ENCODE measurements around the gene ANKRD39.
"Not testable (repeated sequence)": the region's sequence is repeated elsewhere in the genome, so short reads cannot be mapped to it uniquely, and the experiment has no call there.

Gene ANKRD39

GRCh38 chr2:96870626-96871255 lies 12.9 kb upstream of the ANKRD39 start:
- peak; percentile 40 to 54 for DNase-seq (ENCODE audit: low read depth in 2 of 2)

GRCh38 chr2:96869822-96870625 lies 12.2 kb upstream of the ANKRD39 start, which contains the start of gene SEMA4C:
Gene SEMA4C, minus strand, starts transcription at chr2:96870080. Its CDS starts 2,194 bp downstream, at chr2:96867886.
- peak; percentile 30 to 43 for DNase-seq (ENCODE audit: low read depth in 2 of 2)

GRCh38 chr2:96869281-96869821 lies 11.5 kb upstream of the ANKRD39 start:
- no peak for DNase-seq (ENCODE audit: low read depth in 2 of 2)

GRCh38 chr2:96868555-96869280 lies 10.9 kb upstream of the ANKRD39 start:
- DNase-seq (ENCODE audit: low read depth in 2 of 2): peak in 1 of 2 donors; percentile 30

GRCh38 chr2:96867756-96868554 lies 10.1 kb upstream of the ANKRD39 start:
- DNase-seq (ENCODE audit: low read depth in 2 of 2): no peak

GRCh38 chr2:96866986-96867755 lies 9.4 kb upstream of the ANKRD39 start:
- no peak for DNase-seq (ENCODE audit: low read depth in 2 of 2)

GRCh38 chr2:96866586-96866985 lies 8.8 kb upstream of the ANKRD39 start:
- no peak for DNase-seq (ENCODE audit: low read depth in 2 of 2)

DNA sequence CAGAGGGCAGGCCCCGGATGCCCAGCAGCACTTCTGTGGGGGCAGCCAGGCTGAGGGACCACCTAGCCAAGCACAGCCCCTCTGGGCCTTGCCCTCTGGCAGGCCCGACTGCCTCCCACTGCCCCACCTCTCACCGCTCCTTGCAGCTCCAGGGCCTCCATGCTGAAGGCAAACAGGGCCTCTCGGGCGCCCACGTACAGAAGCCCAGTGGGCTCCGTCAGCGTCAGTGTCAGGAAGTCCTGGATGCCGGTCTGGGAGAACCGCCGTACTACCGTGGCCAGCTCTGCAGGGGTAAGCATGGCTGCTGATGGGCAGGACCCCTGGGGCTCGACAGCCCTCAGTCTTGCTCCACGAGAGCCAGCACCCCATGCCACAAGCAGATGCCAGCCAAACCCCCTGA lies 8.3 kb upstream of the ANKRD39 start:
- DNase-seq (ENCODE audit: low read depth in 2 of 2): no peak

DNA sequence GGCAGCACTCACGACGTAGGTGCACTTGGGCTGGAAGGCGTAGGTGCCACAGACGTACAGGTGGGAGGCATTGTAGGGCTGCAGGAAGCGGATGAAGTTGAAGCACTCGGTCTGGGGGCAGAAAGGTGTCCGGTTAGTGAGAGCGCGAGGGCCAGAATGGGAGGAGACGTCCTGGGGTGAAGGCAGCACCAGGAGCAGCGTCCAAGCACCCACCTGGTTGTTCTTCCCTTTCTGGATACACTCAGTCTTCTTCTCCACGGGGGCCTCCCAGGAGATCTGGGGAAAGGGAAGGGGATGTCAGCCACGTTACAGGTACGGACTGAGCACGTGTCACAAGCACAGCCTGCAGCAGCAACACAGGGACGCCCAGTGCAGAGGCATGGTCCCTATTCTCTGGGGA lies 7.8 kb upstream of the ANKRD39 start:
- no peak for DNase-seq (ENCODE audit: low read depth in 2 of 2)

GRCh38 chr2:96864343-96865091 lies 6.7 kb upstream of the ANKRD39 start:
- DNase-seq (ENCODE audit: low read depth in 2 of 2): no peak

GRCh38 chr2:96863575-96864342 lies 5.9 kb upstream of the ANKRD39 start:
- DNase-seq (ENCODE audit: low read depth in 2 of 2): no peak

GRCh38 chr2:96863056-96863455 lies 5.2 kb upstream of the ANKRD39 start:
- not testable (repeated sequence) for DNase-seq (ENCODE audit: low read depth in 2 of 2)

- no peak for DNase-seq (ENCODE audit: low read depth in 2 of 2)
These were observed 3.3 kb upstream of the ANKRD39 start for GRCh38 chr2:96861074-96861473.

DNA sequence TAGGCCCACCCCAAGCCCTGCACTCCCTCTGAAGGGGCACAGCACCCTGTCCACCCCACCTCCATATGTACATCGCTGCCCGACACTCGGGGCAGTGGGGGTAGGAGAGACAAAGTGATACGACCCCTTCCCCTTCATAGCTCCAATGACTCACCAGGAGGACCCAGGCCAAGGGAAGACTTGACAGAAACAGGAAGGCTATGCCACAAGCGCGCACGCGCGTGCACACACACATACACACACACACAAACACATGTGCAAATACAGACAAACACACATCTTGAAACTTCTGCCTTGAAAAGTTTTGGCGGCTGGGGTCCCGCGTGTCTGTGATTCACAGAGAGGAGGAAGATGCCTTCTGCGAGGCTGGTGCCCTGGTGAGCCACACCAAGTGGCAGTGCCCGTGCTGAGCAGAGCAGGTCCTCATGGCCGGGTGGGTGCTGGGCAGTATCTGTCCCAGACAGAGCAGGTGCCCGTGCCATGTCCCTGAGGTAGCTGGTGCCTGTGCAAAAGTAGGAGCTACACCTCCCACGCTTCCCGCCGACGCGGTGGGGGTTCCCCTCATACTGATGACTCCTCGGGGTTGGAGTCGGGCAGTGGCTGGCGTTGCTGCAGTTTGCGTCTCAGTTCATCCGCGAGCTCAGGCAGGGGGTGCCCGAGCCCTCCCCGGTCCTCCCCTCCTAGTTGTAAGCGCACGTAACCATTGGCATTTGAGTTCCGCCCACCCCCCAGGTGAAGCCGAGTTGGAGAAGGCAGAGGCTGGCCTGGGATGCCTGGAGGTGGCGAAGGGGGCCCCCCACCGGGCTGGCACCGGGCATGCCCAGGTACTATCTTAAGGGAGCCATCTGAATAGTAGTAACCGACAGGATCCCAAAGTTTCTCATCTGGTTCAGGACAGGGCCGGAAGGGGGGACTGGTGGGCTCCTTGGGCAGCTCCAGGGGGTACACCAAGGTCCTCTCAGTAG lies 2.5 kb upstream of the ANKRD39 start:
- no peak for DNase-seq (ENCODE audit: low read depth in 2 of 2)

GRCh38 chr2:96859681-96860064 lies 1.9 kb upstream of the ANKRD39 start:
- no peak for DNase-seq (ENCODE audit: low read depth in 2 of 2)

DNA sequence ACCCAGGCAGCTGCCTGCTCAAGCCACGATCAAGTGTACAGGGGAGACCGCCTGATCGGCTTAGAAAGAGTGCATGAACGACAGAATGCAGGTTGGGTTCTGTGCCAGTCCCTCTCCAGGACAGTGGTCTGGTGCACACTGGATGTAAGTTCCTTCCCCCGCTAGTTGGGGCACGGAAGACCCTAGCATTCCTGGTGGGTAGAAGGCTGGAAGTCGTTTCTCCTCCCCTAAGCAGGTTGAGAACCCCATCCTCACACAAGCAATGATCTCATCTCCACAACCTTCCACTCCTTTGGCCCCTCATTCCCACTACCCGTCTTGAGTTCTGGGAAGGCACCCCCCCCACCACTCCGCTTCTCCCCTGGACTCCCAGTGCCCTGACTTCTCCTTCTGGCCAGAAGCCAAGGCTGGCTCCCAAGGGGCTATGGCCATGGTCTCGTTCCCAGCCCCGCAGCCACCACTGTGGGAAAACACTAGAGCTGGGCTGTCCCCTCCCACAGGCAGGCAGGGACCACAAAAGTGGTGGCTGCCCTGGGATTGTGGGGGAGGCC lies 1.4 kb upstream of the ANKRD39 start:
- no peak for DNase-seq (ENCODE audit: low read depth in 2 of 2)

GRCh38 chr2:96856776-96857666 lies 795 bp downstream of the ANKRD39 start:
- no peak for DNase-seq (ENCODE audit: low read depth in 2 of 2)
